ENCODE results near the gene ERVFRD-1. TPM values are rescaled to one million over a fixed set of nuclear protein-coding genes. Genes with fewer than 3 reads are reported as not detected.
"Not testable (repeated sequence)": the region's sequence is repeated elsewhere in the genome, so short reads cannot be mapped to it uniquely, and the experiment has no call there.

Gene ERVFRD-1
- total RNA-seq, 3 donors from 2014 or later: 0.80 TPM; not detected in 2

DNA sequence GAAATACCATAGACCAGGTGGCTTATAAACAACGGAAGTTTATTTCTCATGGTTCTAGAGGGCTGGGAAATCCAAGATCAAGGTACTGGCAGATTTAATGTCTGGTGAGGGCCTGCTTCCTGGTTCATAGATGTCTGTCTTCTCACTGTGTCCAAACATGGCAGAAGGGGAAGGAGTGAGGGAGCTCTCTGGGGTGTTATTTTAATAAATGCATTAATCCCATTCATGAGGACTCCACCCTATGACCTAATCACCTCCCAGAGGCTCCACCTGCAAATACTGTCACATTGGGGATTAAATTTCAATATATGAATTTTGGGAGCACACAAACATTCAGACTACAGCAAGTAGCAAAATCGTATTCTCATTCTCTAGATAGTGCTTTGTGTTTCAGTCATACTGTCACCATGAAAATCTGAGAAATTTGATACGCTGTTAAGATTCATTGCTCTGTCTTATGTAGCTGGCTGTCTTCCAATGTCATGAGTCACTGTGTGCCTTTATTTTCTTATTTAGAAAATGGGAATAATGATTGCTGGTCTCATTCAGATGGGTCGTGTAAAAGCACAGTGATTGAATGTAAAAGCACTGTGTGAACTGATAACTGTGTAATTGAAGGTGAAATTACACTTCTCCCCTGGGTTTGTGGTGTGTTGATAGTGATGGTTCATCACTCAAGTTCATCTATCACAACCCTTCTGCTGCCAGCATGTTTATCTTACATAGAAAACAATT lies 8.9 kb upstream of the ERVFRD-1 start:
- intact Hi-C loops (cut with DNase I; ENCODE audit: low total_unique reads): no loop called here
- Histone ChIP-seq H3K27ac (no peak overlapping the region), H3K36me3 (no peaks in the 10 kb centered on the region), H3K4me3 (no peak overlapping the region), H3K9me3 (no peaks in the 10 kb centered on the region), H3K4me1 (no peaks in the 10 kb centered on the region), H3K27me3 (no peaks in the 10 kb centered on the region)
- TF ChIP-seq POLR2A (IDR thresholded peaks at IDR 0.05) (no peak), POLR2AphosphoS5 (IDR thresholded peaks at IDR 0.05) (no peak)
- TF ChIP-seq, protein P1, sequence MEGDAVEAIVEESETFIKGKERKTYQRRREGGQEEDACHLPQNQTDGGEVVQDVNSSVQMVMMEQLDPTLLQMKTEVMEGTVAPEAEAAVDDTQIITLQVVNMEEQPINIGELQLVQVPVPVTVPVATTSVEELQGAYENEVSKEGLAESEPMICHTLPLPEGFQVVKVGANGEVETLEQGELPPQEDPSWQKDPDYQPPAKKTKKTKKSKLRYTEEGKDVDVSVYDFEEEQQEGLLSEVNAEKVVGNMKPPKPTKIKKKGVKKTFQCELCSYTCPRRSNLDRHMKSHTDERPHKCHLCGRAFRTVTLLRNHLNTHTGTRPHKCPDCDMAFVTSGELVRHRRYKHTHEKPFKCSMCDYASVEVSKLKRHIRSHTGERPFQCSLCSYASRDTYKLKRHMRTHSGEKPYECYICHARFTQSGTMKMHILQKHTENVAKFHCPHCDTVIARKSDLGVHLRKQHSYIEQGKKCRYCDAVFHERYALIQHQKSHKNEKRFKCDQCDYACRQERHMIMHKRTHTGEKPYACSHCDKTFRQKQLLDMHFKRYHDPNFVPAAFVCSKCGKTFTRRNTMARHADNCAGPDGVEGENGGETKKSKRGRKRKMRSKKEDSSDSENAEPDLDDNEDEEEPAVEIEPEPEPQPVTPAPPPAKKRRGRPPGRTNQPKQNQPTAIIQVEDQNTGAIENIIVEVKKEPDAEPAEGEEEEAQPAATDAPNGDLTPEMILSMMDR (IDR thresholded peaks at IDR 0.05): no peak
- DNase-seq (ENCODE audit: low spot score in 2 of 2): no peak

DNA sequence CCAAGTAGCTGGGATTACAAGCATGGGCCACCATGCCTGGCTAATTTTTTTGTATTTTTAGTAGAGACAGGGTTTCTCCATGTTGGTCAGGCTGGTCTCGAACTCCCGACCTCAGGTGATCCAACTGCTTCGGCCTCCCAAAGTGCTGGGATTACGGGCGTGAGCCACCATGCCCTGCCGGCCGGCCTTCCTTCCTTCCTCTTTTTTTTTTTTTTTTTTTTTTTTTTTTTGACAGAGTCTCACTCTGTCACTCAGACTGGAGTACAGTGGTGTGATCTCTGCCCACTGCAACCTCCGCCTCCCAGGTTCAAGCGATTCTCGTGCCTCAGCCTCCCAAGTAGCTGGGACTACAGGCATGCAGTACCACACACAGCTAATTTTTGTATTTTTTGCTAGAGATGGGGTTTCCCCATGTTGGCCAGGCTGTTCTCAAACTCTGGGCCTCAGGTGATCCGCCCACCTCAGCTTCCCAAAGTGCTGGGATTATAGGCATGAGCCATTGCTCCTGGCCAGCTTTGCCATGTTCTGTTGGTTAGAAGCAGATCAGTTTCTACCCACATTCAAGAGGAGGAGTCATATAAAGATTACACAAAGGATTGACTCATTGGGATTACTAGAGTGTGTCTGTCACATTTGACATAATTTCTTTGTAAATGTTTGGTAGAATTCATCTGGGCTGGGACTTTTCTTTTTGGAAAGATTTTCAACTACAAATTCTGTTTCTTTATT lies 4.4 kb upstream of the ERVFRD-1 start:
- H3K36me3 ChIP-seq; H3K9me3 ChIP-seq; intact Hi-C loops (cut with DNase I; ENCODE audit: low total_unique reads); DNase-seq (ENCODE audit: low spot score in 2 of 2); H3K27me3 ChIP-seq; H3K4me3 ChIP-seq; H3K4me1 ChIP-seq; H3K27ac ChIP-seq: not testable (repeated sequence)

DNA sequence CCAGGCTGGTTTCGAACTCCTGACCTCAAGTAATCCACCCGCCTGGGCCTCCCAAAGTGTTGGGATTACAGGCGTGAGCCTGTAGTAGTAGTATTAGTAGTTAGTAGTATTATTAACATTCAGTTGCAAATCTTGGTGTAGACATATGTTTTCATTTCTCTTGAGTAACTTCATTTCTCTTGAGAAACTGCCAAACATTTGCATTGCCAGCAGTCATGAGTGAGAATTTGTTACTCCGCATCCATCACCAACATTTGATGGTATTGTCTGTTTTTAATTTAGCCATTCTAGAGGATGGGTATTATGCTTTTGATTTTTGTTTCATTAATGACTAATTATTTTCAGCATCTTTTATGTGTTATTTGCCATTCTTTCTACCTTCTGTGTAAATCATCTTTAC lies 1.5 kb upstream of the ERVFRD-1 start:
- Histone ChIP-seq H3K36me3 (no peaks in the 10 kb centered on the region), H3K27ac (no peak overlapping the region), H3K4me1 (no peaks in the 10 kb centered on the region), H3K4me3 (no peak overlapping the region), H3K9me3 (no peaks in the 10 kb centered on the region), H3K27me3 (no peaks in the 10 kb centered on the region)
- no peak for DNase-seq (ENCODE audit: low spot score in 2 of 2)
- TF ChIP-seq POLR2A (IDR thresholded peaks at IDR 0.05) (no peak), POLR2AphosphoS5 (IDR thresholded peaks at IDR 0.05) (no peak)
- TF ChIP-seq, protein P1 (IDR thresholded peaks at IDR 0.05): no peak
- intact Hi-C loops (cut with DNase I; ENCODE audit: low total_unique reads): no loop called here

DNA sequence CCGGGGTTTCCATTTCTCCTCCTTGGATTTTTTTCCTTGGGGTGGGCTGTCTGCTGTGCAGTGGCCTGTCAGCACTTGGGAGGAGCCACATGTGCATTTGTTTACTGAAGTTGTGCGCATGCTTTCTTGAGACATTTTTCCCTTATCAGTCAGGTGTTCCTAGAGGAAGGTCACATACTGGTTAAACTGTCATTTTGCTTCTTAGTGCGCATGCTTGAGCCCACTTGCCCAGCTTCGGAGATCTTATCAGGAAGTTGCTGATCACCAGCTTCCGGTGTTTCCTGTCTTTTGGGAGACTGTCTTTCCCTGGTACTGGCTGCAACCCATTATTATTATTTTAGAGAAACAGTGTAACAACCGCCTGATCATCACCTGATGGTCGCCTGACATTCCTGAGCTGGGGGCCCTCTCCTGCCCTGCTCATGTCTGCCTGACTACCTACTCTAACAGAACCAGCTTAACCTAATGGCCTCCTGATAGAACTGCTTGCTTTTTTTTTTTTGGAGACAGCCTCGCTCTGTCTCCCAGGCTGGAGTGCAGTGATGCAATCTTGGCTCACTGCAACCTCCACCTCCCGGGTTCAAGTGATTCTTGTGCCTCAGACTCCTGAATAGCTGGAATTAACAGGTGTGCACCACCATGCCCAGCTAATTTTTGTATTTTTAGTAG lies 378 bp upstream of the ERVFRD-1 start:
- intact Hi-C loops (cut with DNase I; ENCODE audit: low total_unique reads): no loop called here
- no peaks in the 10 kb centered on the region for H3K36me3 ChIP-seq
- H3K27me3 ChIP-seq: no peaks in the 10 kb centered on the region
- no peak for DNase-seq (ENCODE audit: low spot score in 2 of 2)
- no peaks in the 10 kb centered on the region for H3K4me1 ChIP-seq
- H3K27ac ChIP-seq: no peak overlapping the region
- H3K4me3 ChIP-seq: no peak overlapping the region
- H3K9me3 ChIP-seq: no peaks in the 10 kb centered on the region
- TF ChIP-seq POLR2A (IDR thresholded peaks at IDR 0.05) (no peak), POLR2AphosphoS5 (IDR thresholded peaks at IDR 0.05) (no peak)
- TF ChIP-seq, protein P1 (IDR thresholded peaks at IDR 0.05): no peak

DNA sequence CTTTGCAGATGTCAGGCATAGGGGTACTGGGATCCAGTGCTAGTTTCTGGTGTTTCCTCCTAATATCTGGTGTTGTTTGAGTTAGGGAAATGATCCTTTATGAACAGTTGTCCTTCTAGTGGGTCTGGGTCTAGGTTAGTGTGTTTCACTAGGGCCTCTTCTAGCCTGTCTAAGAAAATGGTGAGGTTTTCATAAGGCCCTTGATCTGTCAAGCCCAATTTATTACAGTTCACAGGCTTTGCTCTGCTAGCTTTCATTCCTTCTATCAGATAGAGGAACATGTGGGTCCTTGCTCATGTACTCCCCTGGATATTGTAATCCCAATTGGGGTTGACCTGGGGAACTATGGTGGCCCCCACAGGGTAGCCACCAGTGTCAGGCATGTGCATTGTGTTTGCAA lies 2.8 kb downstream of the ERVFRD-1 start:
- TF ChIP-seq, protein P1 (IDR thresholded peaks at IDR 0.05): no peak
- TF ChIP-seq POLR2AphosphoS5 (IDR thresholded peaks at IDR 0.05) (no peak), POLR2A (IDR thresholded peaks at IDR 0.05) (no peak)
- no peaks in the 10 kb centered on the region for H3K4me1 ChIP-seq
- intact Hi-C loops (cut with DNase I; ENCODE audit: low total_unique reads): no loop called here
- no peak overlapping the region for H3K4me3 ChIP-seq
- no peaks in the 10 kb centered on the region for H3K27me3 ChIP-seq
- DNase-seq (ENCODE audit: low spot score in 2 of 2): no peak
- H3K36me3 ChIP-seq: no peaks in the 10 kb centered on the region
- H3K27ac ChIP-seq: no peak overlapping the region
- no peaks in the 10 kb centered on the region for H3K9me3 ChIP-seq
